HG03565 (cell line): ENCODE data around the gene TRMT61A.

ENCODE experiments used
- ATAC-seq: cut with Tn5 transposase; IDR thresholded peaks from one replicate; pipeline ENCODE4 v1.9.1; 2021; ENCODE audit warnings: mild to moderate bottlenecking, moderate library complexity; ENCODE audit not compliant: unreplicated experiment

The TRMT61A gene

GRCh38 chr14:103545915-103546651 lies 17.1 kb downstream of the TRMT61A start:
- ATAC-seq = no peak

GRCh38 chr14:103546652-103547454 lies 17.9 kb downstream of the TRMT61A start:
- no peak for ATAC-seq

- no peak for ATAC-seq
Measured at GRCh38 chr14:103547455-103547940, 18.5 kb downstream of the TRMT61A start.

DNA sequence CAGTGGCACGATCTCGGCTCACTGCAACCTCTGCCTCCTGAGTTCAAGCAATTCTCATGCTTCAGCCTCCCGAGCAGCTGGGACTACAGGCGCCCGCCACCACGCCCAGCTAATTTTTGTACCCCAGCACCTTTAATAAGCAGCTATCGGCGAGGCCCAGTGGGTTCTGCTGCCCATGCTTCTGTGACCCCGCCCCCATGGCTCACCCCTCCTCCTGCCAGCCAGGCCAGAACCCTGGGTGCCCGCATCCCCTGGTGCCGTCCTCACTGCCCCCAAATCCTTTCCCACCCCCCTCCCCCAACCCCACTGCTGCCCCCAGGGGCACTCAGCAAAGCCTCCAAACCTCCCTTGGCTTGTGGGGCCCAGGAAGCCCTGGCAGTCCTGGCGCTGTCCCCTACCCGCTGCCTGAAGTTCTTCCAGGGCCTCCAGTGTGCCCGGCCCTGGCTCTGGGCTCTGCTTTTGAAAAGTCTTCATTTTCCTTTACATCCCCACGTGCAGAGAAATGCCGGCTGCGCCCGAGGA lies 19.0 kb downstream of the TRMT61A start:
- ATAC-seq = no peak

GRCh38 chr14:103548463-103549351 lies 19.7 kb downstream of the TRMT61A start:
- ATAC-seq = no peak

DNA sequence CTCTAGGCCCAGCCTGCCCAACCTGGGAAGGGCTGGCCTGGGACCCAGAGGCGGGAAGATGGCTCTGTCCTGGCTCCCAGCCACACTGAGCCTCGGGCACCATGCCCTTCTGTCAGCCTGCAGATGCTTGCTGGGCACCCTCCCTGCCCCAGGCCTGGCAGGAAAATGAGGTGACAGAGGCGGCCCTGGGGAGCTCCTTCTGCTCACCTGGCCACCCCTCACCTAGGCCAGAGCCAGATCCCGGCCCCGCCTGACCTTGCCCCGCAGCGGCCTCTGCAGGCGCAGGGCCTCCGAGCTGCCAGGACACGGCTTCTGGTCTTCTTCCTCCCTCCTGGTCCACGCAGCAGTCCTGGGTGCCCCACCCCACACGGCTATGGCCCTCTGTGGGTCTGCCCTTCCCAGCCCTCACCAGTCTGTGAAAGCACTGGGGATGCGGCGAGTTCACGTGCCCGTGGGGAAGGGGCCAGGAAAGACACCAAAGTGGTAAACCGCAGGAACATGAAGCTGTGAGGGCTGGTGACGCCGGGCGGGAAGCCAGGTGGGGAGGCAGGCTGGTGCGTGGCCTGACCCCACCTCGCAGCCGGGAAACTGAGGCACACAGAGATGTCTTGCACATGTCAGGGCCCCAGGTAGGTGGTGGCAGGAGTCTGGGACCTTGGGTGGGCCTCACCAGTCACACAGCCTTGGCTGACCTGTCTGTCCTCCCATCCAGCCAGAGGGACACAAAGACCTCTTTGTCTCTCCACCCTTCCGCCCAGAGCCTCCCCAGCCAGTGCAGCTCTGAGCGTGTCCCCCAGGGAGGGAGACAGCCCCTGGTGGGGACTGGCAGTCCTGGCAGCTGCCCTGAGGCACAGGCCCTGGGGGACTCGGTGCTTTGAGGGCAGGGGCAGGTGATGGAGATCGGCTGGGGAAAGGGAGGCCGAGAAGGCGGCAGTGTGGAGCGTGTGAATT lies 20.6 kb downstream of the TRMT61A start:
- ATAC-seq = no peak

- no peak for ATAC-seq
Measured at GRCh38 chr14:103550451-103551337, 21.7 kb downstream of the TRMT61A start.

- ATAC-seq = no peak
Measured at GRCh38 chr14:103551338-103551762, 22.4 kb downstream of the TRMT61A start.

DNA sequence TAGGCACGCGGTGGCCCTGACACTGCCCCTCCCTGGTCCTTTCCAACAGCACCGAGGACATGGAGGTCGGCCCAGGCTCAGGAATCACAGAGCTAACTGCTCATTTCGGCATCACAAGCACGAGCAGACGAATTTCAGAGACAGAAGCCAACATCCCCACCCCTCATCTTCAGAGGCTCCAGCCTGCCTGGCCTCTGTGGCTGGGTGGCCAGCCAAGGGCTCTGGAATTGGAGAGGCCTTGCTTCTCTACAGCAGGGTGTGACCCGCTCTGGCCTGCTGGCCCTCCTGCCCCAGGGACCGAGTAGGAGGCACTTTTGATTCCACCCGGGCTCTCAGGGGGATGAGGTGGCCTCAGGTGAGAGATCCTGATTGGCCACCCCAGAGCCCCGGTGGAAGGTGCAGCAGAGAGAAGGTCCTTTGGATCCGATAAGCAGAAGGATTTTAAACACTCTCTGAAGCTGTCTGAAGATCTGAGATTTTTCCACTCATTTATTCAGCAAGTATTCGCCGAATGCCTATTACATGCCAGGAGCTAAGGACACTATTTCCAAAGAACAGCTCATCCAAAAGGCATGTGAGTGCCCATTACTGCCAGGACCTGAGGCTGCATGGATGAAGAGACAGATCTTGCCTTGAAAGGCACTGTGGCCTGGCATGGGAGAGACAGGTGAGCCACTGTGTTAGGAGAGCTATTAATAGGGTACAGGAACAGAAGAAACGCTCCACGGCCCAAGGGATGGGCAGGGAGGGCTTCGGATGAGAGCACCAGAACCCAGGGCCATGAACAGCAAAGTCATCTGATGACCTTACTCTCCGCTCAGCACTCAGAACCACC lies 23.2 kb downstream of the TRMT61A start:
- no peak for ATAC-seq

- no peak for ATAC-seq
Measured at GRCh38 chr14:103552846-103553210, 23.8 kb downstream of the TRMT61A start.

DNA sequence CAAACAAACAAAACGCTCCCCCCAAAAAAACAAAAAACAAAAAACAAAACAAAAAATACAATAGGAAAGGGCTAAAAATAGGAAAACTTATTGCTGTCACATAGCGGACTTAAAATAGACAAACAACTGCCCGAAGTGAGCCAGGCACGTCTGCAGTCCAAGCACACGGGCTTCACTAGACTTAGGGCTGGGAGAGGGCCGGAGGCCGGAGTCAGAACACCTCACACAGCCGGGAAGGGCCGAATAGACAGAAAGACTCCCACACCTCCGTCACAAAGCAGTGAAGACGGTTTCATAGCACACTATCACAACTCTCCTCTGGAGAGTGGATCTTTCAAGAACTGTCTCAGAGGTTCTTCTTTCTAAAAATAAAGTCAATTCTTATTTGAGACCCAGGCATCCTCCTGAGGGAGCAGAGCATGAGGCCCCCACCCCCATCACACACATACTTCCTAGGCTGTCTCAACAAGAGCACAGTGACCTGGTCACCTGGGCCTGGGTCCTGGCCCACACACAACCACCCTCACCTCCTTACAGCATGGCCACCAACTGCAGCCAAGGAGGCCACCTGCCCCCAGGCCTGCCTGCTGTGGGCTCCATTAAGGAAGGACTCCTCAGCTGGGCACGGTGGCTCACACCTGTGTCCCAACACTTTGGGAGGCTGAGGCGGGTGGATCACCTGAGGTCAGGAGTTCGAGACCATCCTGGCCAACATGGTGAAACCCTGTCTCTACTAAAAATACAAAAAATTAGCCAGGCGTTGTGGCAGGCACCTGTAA lies 26.8 kb downstream of the TRMT61A start:
- ATAC-seq = no peak

GRCh38 chr14:103556946-103557758 lies 28.2 kb downstream of the TRMT61A start:
- no peak for ATAC-seq

GRCh38 chr14:103558071-103558882 lies 29.3 kb downstream of the TRMT61A start:
- ATAC-seq = no peak

- ATAC-seq = no peak
Measured at GRCh38 chr14:103559766-103560165, 30.8 kb downstream of the TRMT61A start.

DNA sequence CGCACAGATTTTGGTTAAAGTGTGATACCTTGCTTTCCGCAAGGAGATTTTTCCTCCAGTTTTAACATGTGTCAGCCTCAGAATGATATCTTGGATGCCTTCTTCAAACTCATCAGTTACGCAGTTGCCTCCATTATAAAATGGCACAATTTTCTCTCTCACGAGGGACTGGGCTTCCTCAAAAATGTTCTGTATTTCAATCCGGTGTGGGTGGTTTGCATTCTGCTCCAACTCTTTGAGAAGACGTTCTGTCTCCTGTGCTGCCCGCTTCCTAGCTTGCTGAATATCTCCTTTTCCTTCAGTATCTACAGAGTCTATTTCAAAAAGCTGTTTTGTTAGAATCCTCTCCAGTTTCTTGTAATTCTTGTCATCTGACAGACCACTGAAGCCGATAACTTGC lies 31.7 kb downstream of the TRMT61A start:
- ATAC-seq = no peak
